ENCODE results near the gene PRB2. TPM values are rescaled to one million over a fixed set of nuclear protein-coding genes. Genes with fewer than 3 reads are reported as not detected.
"Not testable (repeated sequence)": the region's sequence is repeated elsewhere in the genome, so short reads cannot be mapped to it uniquely, and the experiment has no call there.

PRB2 gene
- total RNA-seq (not detected), total RNA-seq (0 reads per million in 2 donors)

DNA sequence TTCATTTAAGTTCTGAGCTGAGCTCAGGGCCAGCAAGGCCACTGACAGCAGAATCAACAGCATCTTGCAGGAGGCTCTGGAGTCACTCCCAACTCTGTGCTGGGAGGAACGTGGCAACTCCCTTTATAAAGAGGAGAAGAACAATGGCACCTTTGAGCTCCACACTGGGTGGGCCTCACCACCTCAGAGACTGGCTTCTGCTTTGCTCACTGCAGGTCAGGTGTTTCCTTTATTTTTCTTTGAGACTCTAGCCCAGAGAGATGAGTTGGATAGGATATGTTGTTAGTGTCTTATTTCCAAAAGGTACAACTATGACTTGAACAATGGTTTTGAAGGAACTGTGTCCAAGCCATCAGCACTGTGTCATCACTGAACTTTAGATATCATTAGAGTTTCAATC is at the start of gene PRB2:
PRB2 (minus strand) TSS at position 101 of the 400 bp plus-strand sequence; CDS start at position 63, 38 bp downstream.
- H3K4me3 Mint-ChIP-seq; H3K9me3 ChIP-seq (ENCODE audit: control insufficient read depth, low read length, poor library complexity, severe bottlenecking); ATAC-seq; H3K27me3 Mint-ChIP-seq; DNase-seq; H3K36me3 Mint-ChIP-seq (ENCODE audit: low read depth); H3K4me1 Mint-ChIP-seq; H3K27ac Mint-ChIP-seq: not testable (repeated sequence)

DNA sequence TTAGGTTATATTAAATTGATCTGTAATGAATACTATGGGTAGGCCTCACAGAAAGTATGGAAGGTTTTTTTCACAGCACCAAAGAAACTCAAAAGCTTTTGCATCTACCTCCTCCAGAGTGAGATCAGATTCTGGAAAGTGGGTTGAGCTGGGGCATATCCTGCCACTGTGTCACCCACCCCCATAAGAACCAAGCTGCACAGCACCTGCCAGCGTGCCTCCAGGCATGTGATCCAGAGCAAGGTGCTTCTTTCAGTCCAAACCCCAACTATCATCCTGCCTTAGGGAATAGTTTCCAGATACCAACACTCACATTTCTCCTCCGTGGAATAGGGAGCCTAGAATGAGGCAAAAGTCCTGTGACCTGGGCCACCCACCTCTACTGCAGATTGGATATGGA is 42.6 kb upstream of the PRB2 start:
- ATAC-seq (no peak), DNase-seq (no peak)
- H3K9me3 ChIP-seq (ENCODE audit: control insufficient read depth, low read length, poor library complexity, severe bottlenecking), result no peaks in the 10 kb centered on the region
- H3K36me3 Mint-ChIP-seq (ENCODE audit: low read depth), result no peaks in the 10 kb centered on the region
- no peaks in the 10 kb centered on the region for H3K27me3 Mint-ChIP-seq
- no peak overlapping the region for H3K4me3 Mint-ChIP-seq
- H3K27ac Mint-ChIP-seq, result no peak overlapping the region
- H3K4me1 Mint-ChIP-seq, result no peaks in the 10 kb centered on the region

DNA sequence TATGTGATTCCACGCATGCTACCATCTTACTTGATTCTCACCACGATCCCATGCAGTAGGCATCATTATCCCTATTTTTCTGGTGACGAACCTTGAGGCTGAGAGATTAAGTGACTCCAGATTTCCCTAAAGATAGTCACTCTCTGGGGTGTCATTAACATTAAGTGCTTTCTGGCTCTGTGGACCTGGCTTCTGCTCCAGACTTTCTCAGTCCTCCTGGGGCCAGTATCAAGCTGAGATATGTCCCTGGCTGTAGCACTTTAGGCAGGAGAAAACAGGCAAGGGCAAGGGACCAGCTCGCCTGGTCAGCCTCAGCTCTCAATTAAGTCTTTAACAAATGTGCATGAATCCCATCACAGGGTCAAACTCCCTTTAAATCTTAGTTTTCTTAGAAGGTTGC is 38.3 kb upstream of the PRB2 start:
- H3K4me1 Mint-ChIP-seq, result no peaks in the 10 kb centered on the region
- ATAC-seq, result no peak
- H3K27ac Mint-ChIP-seq, result no peak overlapping the region
- H3K4me3 Mint-ChIP-seq, result no peak overlapping the region
- no peak for DNase-seq
- no peaks in the 10 kb centered on the region for H3K36me3 Mint-ChIP-seq (ENCODE audit: low read depth)
- no peaks in the 10 kb centered on the region for H3K9me3 ChIP-seq (ENCODE audit: control insufficient read depth, low read length, poor library complexity, severe bottlenecking)
- H3K27me3 Mint-ChIP-seq, result no peaks in the 10 kb centered on the region

DNA sequence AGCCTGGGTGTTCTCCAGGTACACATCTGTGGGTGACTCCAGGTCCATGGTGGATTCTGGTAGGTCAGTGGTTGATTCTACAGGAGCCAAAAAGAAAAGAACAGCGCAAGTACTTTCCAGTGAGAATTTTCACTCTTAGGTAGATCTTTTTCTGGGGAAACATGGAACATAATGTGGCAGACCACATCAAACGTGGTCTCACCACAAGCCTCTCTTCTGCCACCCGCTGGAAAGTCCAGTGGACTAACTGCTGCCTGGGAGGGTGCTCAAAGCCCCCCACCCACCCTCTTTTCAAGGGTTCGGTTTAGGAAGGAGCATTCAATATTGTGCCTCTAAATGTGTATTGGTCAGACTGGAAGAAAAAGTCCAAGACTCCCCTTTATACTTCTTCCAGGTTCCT is 36.1 kb upstream of the PRB2 start:
- H3K4me1 Mint-ChIP-seq, result no peaks in the 10 kb centered on the region
- no peak for ATAC-seq

DNA sequence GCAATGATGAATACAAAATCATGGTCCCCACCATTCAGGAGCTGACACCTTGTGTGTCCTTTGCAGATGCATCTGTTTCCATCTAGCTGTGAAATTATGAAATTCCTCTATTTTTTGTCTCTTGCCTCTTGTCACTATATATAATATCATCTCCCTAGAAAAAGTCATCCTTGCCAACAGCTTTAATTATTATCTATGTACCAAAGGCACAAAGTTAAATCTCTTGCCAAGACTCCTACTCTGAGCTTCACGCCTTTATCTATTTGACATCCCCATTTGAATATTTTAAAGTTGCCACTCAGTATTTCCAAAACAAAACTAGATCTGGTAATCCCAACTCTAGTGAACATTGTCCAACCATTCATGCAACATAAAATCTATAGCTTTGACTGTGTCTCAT is 32.0 kb upstream of the PRB2 start:
- no peak for ATAC-seq
- Mint-ChIP-seq H3K27me3 (no peaks in the 10 kb centered on the region), H3K27ac (no peak overlapping the region), H3K36me3 (ENCODE audit: low read depth) (peaks cover 2% of the 10 kb centered on the region), H3K4me1 (no peaks in the 10 kb centered on the region), H3K4me3 (no peak overlapping the region)
- no peak for DNase-seq
- H3K9me3 ChIP-seq (ENCODE audit: control insufficient read depth, low read length, poor library complexity, severe bottlenecking), result no peaks in the 10 kb centered on the region

More for the DNA sequence above, 36.1 kb upstream of the PRB2 start:
- Mint-ChIP-seq H3K4me3 (no peak overlapping the region), H3K27ac (no peak overlapping the region), H3K36me3 (ENCODE audit: low read depth) (peaks cover 2% of the 10 kb centered on the region), H3K27me3 (no peaks in the 10 kb centered on the region)
- DNase-seq, result no peak
- H3K9me3 ChIP-seq (ENCODE audit: control insufficient read depth, low read length, poor library complexity, severe bottlenecking), result no peaks in the 10 kb centered on the region

GRCh38 chr12:11412731-11413130 is 17.4 kb upstream of the PRB2 start:
- no peak for ATAC-seq
- peaks cover 4% of the 10 kb centered on the region for H3K36me3 Mint-ChIP-seq (ENCODE audit: low read depth)
- no peak overlapping the region for H3K27ac Mint-ChIP-seq

DNA sequence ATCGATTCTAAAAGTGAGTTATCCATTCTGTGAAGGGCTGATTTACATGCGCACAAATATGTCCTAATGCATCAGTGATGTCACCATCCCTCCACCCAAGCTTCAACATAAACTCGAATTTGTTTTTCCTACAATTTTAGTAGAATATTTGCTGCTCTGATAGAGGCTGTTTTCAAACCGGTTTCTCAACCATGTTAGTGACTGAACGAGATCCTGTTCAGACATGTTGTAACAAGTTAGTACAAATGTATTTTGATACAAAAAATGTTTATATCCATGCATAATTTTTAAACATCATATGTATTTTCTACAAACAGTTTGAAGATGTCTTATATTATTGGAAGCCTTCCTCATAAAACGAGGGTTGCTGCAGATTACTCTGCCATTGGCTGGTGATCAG is 12.7 kb upstream of the PRB2 start:
- Mint-ChIP-seq H3K4me3 (no peak overlapping the region), H3K36me3 (ENCODE audit: low read depth) (peaks cover 4% of the 10 kb centered on the region), H3K27me3 (no peaks in the 10 kb centered on the region), H3K4me1 (no peaks in the 10 kb centered on the region), H3K27ac (no peak overlapping the region)
- ATAC-seq, result no peak
- DNase-seq, result no peak
- H3K9me3 ChIP-seq (ENCODE audit: control insufficient read depth, low read length, poor library complexity, severe bottlenecking), result no peaks in the 10 kb centered on the region

More at GRCh38 chr12:11412731-11413130, 17.4 kb upstream of the PRB2 start:
- H3K27me3 Mint-ChIP-seq, result no peaks in the 10 kb centered on the region
- no peak overlapping the region for H3K4me3 Mint-ChIP-seq
- H3K9me3 ChIP-seq (ENCODE audit: control insufficient read depth, low read length, poor library complexity, severe bottlenecking), result no peaks in the 10 kb centered on the region
- DNase-seq, result no peak
- no peaks in the 10 kb centered on the region for H3K4me1 Mint-ChIP-seq

- DNase-seq (no peak), ATAC-seq (no peak)
- Mint-ChIP-seq H3K27ac (no peak overlapping the region), H3K27me3 (no peaks in the 10 kb centered on the region), H3K4me1 (no peaks in the 10 kb centered on the region), H3K4me3 (no peak overlapping the region), H3K36me3 (ENCODE audit: low read depth) (no peaks in the 10 kb centered on the region)
- H3K9me3 ChIP-seq (ENCODE audit: control insufficient read depth, low read length, poor library complexity, severe bottlenecking), result no peaks in the 10 kb centered on the region
Observed at GRCh38 chr12:11397366-11397765, 2.0 kb upstream of the PRB2 start.

DNA sequence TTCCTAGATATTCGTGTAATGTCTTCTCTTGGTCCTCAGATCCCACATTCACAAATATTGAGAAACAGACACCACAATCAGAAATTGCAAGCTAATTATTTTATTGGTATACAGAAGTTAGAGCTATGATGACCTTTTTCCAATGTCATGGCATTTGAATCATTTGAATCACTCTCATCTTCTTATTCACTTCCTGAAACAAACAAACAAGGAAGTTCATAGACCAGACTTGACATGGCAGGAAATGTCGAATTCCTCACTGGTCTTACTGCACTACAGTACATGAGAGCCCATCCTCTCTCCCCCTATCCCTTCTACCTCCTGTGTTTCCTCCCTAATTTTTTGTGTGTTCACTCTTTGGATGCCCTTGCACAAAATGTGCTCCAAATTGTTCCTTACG is 3.9 kb downstream of the PRB2 start:
- not testable (repeated sequence) for H3K27ac Mint-ChIP-seq; H3K36me3 Mint-ChIP-seq (ENCODE audit: low read depth); ATAC-seq; H3K9me3 ChIP-seq (ENCODE audit: control insufficient read depth, low read length, poor library complexity, severe bottlenecking); H3K27me3 Mint-ChIP-seq; DNase-seq; H3K4me3 Mint-ChIP-seq; H3K4me1 Mint-ChIP-seq

DNA sequence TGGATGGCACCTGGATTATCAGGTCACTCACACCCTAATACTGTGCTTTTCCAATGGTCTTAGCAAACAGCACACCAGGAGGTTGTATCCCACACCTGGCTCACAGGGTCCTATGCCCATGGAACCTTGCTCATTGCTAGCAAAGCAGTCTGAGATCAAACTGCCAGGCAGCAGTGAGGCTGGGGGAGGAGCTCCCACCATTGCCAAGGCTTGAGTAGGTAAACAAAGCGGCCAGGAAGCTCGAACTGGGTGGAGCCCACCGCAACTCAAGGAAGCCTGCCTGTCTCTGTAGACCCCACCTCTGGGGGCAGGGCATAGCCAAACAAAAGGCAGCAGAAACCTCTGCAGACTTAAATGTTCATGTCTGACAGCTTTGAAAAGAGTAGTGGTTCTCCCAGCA is 17.9 kb downstream of the PRB2 start:
- not testable (repeated sequence) for DNase-seq; H3K36me3 Mint-ChIP-seq (ENCODE audit: low read depth); H3K27me3 Mint-ChIP-seq; H3K9me3 ChIP-seq (ENCODE audit: control insufficient read depth, low read length, poor library complexity, severe bottlenecking); ATAC-seq; H3K4me3 Mint-ChIP-seq; H3K4me1 Mint-ChIP-seq; H3K27ac Mint-ChIP-seq

- H3K27ac Mint-ChIP-seq, result no peak overlapping the region
- no peaks in the 10 kb centered on the region for H3K4me1 Mint-ChIP-seq
- H3K36me3 Mint-ChIP-seq (ENCODE audit: low read depth), result no peaks in the 10 kb centered on the region
- ATAC-seq (no peak), DNase-seq (no peak)
- no peaks in the 10 kb centered on the region for H3K9me3 ChIP-seq (ENCODE audit: control insufficient read depth, low read length, poor library complexity, severe bottlenecking)
- no peaks in the 10 kb centered on the region for H3K27me3 Mint-ChIP-seq
- H3K4me3 Mint-ChIP-seq, result no peak overlapping the region
Observed at GRCh38 chr12:11361151-11361550, 34.2 kb downstream of the PRB2 start.

- H3K27ac Mint-ChIP-seq; H3K9me3 ChIP-seq (ENCODE audit: control insufficient read depth, low read length, poor library complexity, severe bottlenecking); H3K4me1 Mint-ChIP-seq; DNase-seq; H3K4me3 Mint-ChIP-seq; H3K36me3 Mint-ChIP-seq (ENCODE audit: low read depth); ATAC-seq; H3K27me3 Mint-ChIP-seq: not testable (repeated sequence)
Observed at GRCh38 chr12:11360205-11360883, 35.0 kb downstream of the PRB2 start.

- H3K36me3 Mint-ChIP-seq (ENCODE audit: low read depth); H3K27me3 Mint-ChIP-seq; DNase-seq; H3K9me3 ChIP-seq (ENCODE audit: control insufficient read depth, low read length, poor library complexity, severe bottlenecking); H3K27ac Mint-ChIP-seq; H3K4me3 Mint-ChIP-seq; ATAC-seq; H3K4me1 Mint-ChIP-seq: not testable (repeated sequence)
Observed at GRCh38 chr12:11351736-11352135, 43.6 kb downstream of the PRB2 start.

DNA sequence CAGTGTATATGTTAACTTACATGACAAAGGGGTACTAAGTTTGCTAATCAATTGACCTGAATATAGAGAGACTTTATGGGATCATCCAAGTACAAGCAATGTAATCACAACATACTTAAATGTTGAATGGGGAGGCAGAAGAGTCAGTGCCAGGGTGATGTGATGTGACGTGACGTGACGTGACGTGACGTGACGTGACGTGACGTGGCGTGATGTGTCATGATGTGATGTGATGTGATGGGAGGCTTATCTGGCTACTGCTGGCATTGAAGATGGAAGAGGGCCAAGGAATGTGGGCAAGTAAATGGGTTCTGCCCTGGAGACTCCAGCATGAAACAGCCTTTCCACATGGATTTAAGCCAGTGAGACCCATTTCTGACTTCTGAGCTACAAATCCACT is 46.9 kb downstream of the PRB2 start:
- H3K36me3 Mint-ChIP-seq (ENCODE audit: low read depth), result peaks cover 2% of the 10 kb centered on the region
- no peak overlapping the region for H3K27ac Mint-ChIP-seq
- ATAC-seq (no peak), DNase-seq (no peak)
- H3K9me3 ChIP-seq (ENCODE audit: control insufficient read depth, low read length, poor library complexity, severe bottlenecking), result no peaks in the 10 kb centered on the region
- peaks cover 6% of the 10 kb centered on the region for H3K27me3 Mint-ChIP-seq
- no peaks in the 10 kb centered on the region for H3K4me1 Mint-ChIP-seq
- H3K4me3 Mint-ChIP-seq, result no peak overlapping the region
